Naive thymus-derived CD4-positive, alpha-beta T cell (primary cell): ENCODE results near the gene RETREG2. TPM values are rescaled to one million over a fixed set of nuclear protein-coding genes. Genes with fewer than 3 reads are reported as not detected.
A peak's percentile ranks its signal among the peaks of the same experiment; 100 is the strongest.

ENCODE experiments used
- ATAC-seq: fragments of 150-1000 bp; cut with Tn5 transposase; 2 replicates; pipeline ENCODE4 v1.10.0; 2021; ENCODE audit warnings: mild to moderate bottlenecking, moderate library complexity
- CTCF ChIA-PET: fragments of 350-600 bp; sonication (Branson Sonifier 250); formaldehyde crosslinking; loops from one replicate; lab custom pipeline; 2021; ENCODE audit warnings: antibody characterized with exemption; lab: Charles Lee
- POLR2A ChIA-PET: fragments of 350-600 bp; sonication (Branson Sonifier 250); formaldehyde crosslinking; loops from one replicate; lab custom pipeline; 2021; ENCODE audit warnings: antibody characterized with exemption, inconsistent platforms; lab: Charles Lee
- DNase-seq, 9 donors: peaks; one replicate each; pipeline versions ENCODE4 v3.0.0 to v3.0.0-alpha.2; 2020 to 2022; ENCODE audit warnings: mixed read lengths in 1 of 9
- H3K27ac ChIP-seq: one replicate; pipeline ENCODE4 v1.7.0; 2013; ENCODE audit warnings: mild to moderate bottlenecking, low read depth, low read length, moderate library complexity
- H3K27me3 ChIP-seq, 2 donors: one replicate each; pipeline ENCODE4 v1.7.0; 2013; ENCODE audit warnings: low read length in 2 of 2, mild to moderate bottlenecking in 2 of 2, moderate library complexity in 2 of 2; ENCODE audit not compliant: control insufficient read depth in 2 of 2, insufficient read depth in 2 of 2
- H3K36me3 ChIP-seq, 3 experiments: 1 replicate in 2 of 3; 2 replicates in 1 of 3; pipeline ENCODE4 v1.7.0; 2013; ENCODE audit warnings: low read length in 3 of 3, mild to moderate bottlenecking in 3 of 3, moderate library complexity in 1 of 3; ENCODE audit not compliant: insufficient read depth in 3 of 3, control insufficient read depth in 2 of 3
- H3K4me1 ChIP-seq, 2 donors: one replicate each; pipeline ENCODE4 v1.7.0; 2013; ENCODE audit warnings: low read length in 2 of 2, mild to moderate bottlenecking in 2 of 2, moderate library complexity in 1 of 2; ENCODE audit not compliant: control insufficient read depth in 2 of 2, insufficient read depth in 2 of 2
- H3K4me3 ChIP-seq: 2 replicates; pipeline ENCODE4 v1.7.0; 2013; ENCODE audit warnings: mild to moderate bottlenecking, low read length
- H3K9me3 ChIP-seq, 3 experiments: 1 replicate in 2 of 3; 2 replicates in 1 of 3; pipeline ENCODE4 v1.7.0; 2013; ENCODE audit warnings: low read length in 3 of 3; ENCODE audit not compliant: control insufficient read depth in 2 of 3
- H3K27ac Mint-ChIP-seq, 9 donors: one replicate each; pipeline ENCODE4 v1.8.0; 2020 to 2022; ENCODE audit warnings: mixed read lengths in 9 of 9, mild to moderate bottlenecking in 8 of 9, moderate library complexity in 5 of 9, inconsistent platforms in 2 of 9
- H3K27me3 Mint-ChIP-seq, 5 donors: one replicate each; pipeline ENCODE4 v1.8.0; 2021 to 2022; ENCODE audit warnings: mixed read lengths in 5 of 5, mild to moderate bottlenecking in 1 of 5
- H3K36me3 Mint-ChIP-seq, 5 donors: one replicate each; pipeline ENCODE4 v1.8.0; 2020 to 2022; ENCODE audit warnings: mixed read lengths in 5 of 5, mild to moderate bottlenecking in 3 of 5, inconsistent platforms in 1 of 5
- H3K4me1 Mint-ChIP-seq, 7 donors: one replicate each; pipeline ENCODE4 v1.8.0; 2020 to 2022; ENCODE audit warnings: mixed read lengths in 7 of 7, mild to moderate bottlenecking in 3 of 7, inconsistent platforms in 1 of 7
- H3K4me3 Mint-ChIP-seq, 10 donors: one replicate each; pipeline ENCODE4 v1.8.0; 2020 to 2022; ENCODE audit warnings: mild to moderate bottlenecking in 10 of 10, mixed read lengths in 10 of 10, moderate library complexity in 6 of 10, inconsistent platforms in 2 of 10
- H3K9me3 Mint-ChIP-seq, 11 donors: one replicate each; pipeline ENCODE4 v1.8.0; 2020 to 2022; ENCODE audit warnings: mixed read lengths in 11 of 11, mild to moderate bottlenecking in 4 of 11, inconsistent platforms in 1 of 11, moderate library complexity in 1 of 11
- intact Hi-C, 2 donors: fragments of 100-400 bp; cut with micrococcal nuclease; formaldehyde crosslinking; loops; one replicate each; pipeline ENCODE4 v1.15.1; 2023
- polyA plus RNA-seq, 2 donors: library from polyadenylated mRNA; unstranded; fragments of 300-500 nt; fragmentation: Illumina TruSeq; gene quantifications; one replicate each; pipeline ENCODE4 v1.2.3, GENCODE V29; 2021
- total RNA-seq, 6 experiments: library from RNA in 5 of 6; stranded (reverse) in 5 of 6; gene quantifications; 1 replicate in 5 of 6; 2 replicates in 1 of 6; pipeline ENCODE4 v1.2.3 and lab custom pipeline; 2021 to 2026

RETREG2 gene
- total RNA-seq (100 to 1,000 TPM in 2 of 5 experiments, 10 to 100 TPM in 3; 70.2 to 124 (median 90.9) TPM), polyA plus RNA-seq (10 to 100 TPM; 58.5 to 62.4 TPM), total RNA-seq (lab: John Stamatoyannopoulos, UW) (101 reads per million, percentile 84 among the genes with 10 or more reads in this experiment)

- peak within 1 kb of the TSS; percentile 97 for H3K4me3 ChIP-seq
- Mint-ChIP-seq H3K9me3 (peaks cover 0 to 3% (median 0%) of the 10 kb centered on the region in 11 donors), H3K4me1 (peaks cover 48 to 80% (median 69%) of the 10 kb centered on the region in 7 donors), H3K27me3 (no peaks in the 10 kb centered on the region), H3K36me3 (peaks cover 6 to 26% (median 13%) of the 10 kb centered on the region in 5 donors), H3K4me3 (peak within 1 kb of the TSS; percentile 90 to 99 (median 96)), H3K27ac (peak within 1 kb of the TSS; percentile 97 to 100 (median 99))
- peaks cover 21 to 54% (median 32%) of the 10 kb centered on the region in 3 experiments for H3K36me3 ChIP-seq
- DNase-seq (peak; percentile 79 to 86 (median 83)), ATAC-seq (peak; percentile 73)
- ChIA-PET POLR2A (interaction anchor here (0.6 to 10.4 kb wide), 14 partner anchors 9 to 210 kb away, joined by 4 to 343 read pairs (median 18); partner anchors contain the start of genes ABCB6, ANKZF1, ATG9A and DNAJB2), CTCF (interaction anchor here (0.6 to 7.2 kb wide), 3 partner anchors 30 to 74 kb away, joined by 3 to 54 read pairs (median 5); partner anchors contain the start of gene ZFAND2B)
- intact Hi-C loops: loop anchor here (1.0 to 5.0 kb wide), 23 partner anchors 17 to 960 kb away; partner anchors contain the start of genes ANKZF1 (in 2 of the 2), ATG9A (in 2 of the 2), CHPF (in 2 of the 2) and DNAJB2 (in 2 of the 2)
- H3K27ac ChIP-seq: peak within 1 kb of the TSS; percentile 96
- no peaks in the 10 kb centered on the region for H3K9me3 ChIP-seq
- peaks cover 44 to 47% of the 10 kb centered on the region in 2 donors for H3K4me1 ChIP-seq
- no peaks in the 10 kb centered on the region for H3K27me3 ChIP-seq
Observed at GRCh38 chr2:219177552-219178376, at the start of gene RETREG2. TSS of gene RETREG2 (plus strand) at chr2:219178275. CDS start at chr2:219178353, 78 bp downstream.

GRCh38 chr2:219128396-219128795, 49.7 kb upstream of the RETREG2 start:
- H3K36me3 Mint-ChIP-seq: peaks cover 0 to 56% (median 5%) of the 10 kb centered on the region in 5 donors
- CTCF ChIA-PET: interaction anchor here (0.6 to 1.0 kb wide), 2 partner anchors 16 to 31 kb away, joined by 3 read pairs; no protein-coding TSS in a partner anchor

GRCh38 chr2:219129589-219129988, 48.5 kb upstream of the RETREG2 start:
- Mint-ChIP-seq H3K4me3 (no peak overlapping the region), H3K27ac (no peak overlapping the region)
- CTCF ChIA-PET: no interaction called here

More at GRCh38 chr2:219128396-219128795, 49.7 kb upstream of the RETREG2 start:
- H3K9me3 Mint-ChIP-seq: no peaks in the 10 kb centered on the region
- no peak overlapping the region for H3K4me3 Mint-ChIP-seq
- no peaks in the 10 kb centered on the region for H3K27me3 Mint-ChIP-seq
- H3K27ac ChIP-seq: no peak overlapping the region
- peaks cover 10 to 42% (median 26%) of the 10 kb centered on the region in 7 donors for H3K4me1 Mint-ChIP-seq
- no peak for ATAC-seq
- H3K4me1 ChIP-seq: peaks cover 0 to 12% of the 10 kb centered on the region in 2 donors
- H3K27ac Mint-ChIP-seq: no peak overlapping the region
- intact Hi-C loops: no loop called here
- DNase-seq: no peak
- H3K36me3 ChIP-seq: peaks cover 0 to 11% (median 0%) of the 10 kb centered on the region in 3 experiments
- POLR2A ChIA-PET: no interaction called here
- no peaks in the 10 kb centered on the region for H3K9me3 ChIP-seq
- no peak overlapping the region for H3K4me3 ChIP-seq
- H3K27me3 ChIP-seq: no peaks in the 10 kb centered on the region

GRCh38 chr2:219131327-219131726, 46.7 kb upstream of the RETREG2 start:
- no peaks in the 10 kb centered on the region for H3K27me3 ChIP-seq
- H3K4me1 Mint-ChIP-seq: peaks cover 0 to 28% (median 9%) of the 10 kb centered on the region in 7 donors
- no peak overlapping the region for H3K4me3 ChIP-seq
- CTCF ChIA-PET: interaction anchor here (1.4 kb wide), 1 partner anchor 104 kb away, joined by 3 read pairs; no protein-coding TSS in a partner anchor
- no peaks in the 10 kb centered on the region for H3K27me3 Mint-ChIP-seq
- no peak overlapping the region for H3K27ac ChIP-seq
- H3K4me1 ChIP-seq: no peaks in the 10 kb centered on the region
- intact Hi-C loops: no loop called here
- POLR2A ChIA-PET: no interaction called here
- no peak for ATAC-seq
- H3K27ac Mint-ChIP-seq: no peak overlapping the region
- peaks cover 0 to 11% (median 0%) of the 10 kb centered on the region in 3 experiments for H3K36me3 ChIP-seq
- no peak for DNase-seq
- H3K9me3 ChIP-seq: no peaks in the 10 kb centered on the region
- peaks cover 0 to 50% (median 7%) of the 10 kb centered on the region in 5 donors for H3K36me3 Mint-ChIP-seq
- peaks cover 0 to 1% (median 0%) of the 10 kb centered on the region in 11 donors for H3K9me3 Mint-ChIP-seq
- H3K4me3 Mint-ChIP-seq: no peak overlapping the region

More at GRCh38 chr2:219129589-219129988, 48.5 kb upstream of the RETREG2 start:
- Mint-ChIP-seq H3K36me3 (peaks cover 0 to 62% (median 7%) of the 10 kb centered on the region in 5 donors), H3K9me3 (peaks cover 0 to 1% (median 0%) of the 10 kb centered on the region in 11 donors), H3K27me3 (no peaks in the 10 kb centered on the region), H3K4me1 (peaks cover 4 to 38% (median 19%) of the 10 kb centered on the region in 7 donors)
- Histone ChIP-seq H3K27me3 (no peaks in the 10 kb centered on the region), H3K27ac (no peak overlapping the region), H3K4me3 (no peak overlapping the region), H3K36me3 (peaks cover 0 to 11% (median 0%) of the 10 kb centered on the region in 3 experiments), H3K9me3 (no peaks in the 10 kb centered on the region), H3K4me1 (peaks cover 0 to 4% of the 10 kb centered on the region in 2 donors)
- POLR2A ChIA-PET: interaction anchor here (0.6 kb wide), 1 partner anchor 85 kb away, joined by 3 read pairs; no protein-coding TSS in a partner anchor
- intact Hi-C loops: no loop called here
- no peak for ATAC-seq
- DNase-seq: no peak

- Histone ChIP-seq H3K9me3 (no peaks in the 10 kb centered on the region), H3K4me1 (no peaks in the 10 kb centered on the region), H3K27me3 (no peaks in the 10 kb centered on the region), H3K36me3 (peaks cover 0 to 11% (median 0%) of the 10 kb centered on the region in 3 experiments), H3K4me3 (no peak overlapping the region), H3K27ac (no peak overlapping the region)
- H3K4me1 Mint-ChIP-seq: peaks cover 0 to 28% (median 8%) of the 10 kb centered on the region in 7 donors
- no peak overlapping the region for H3K4me3 Mint-ChIP-seq
- H3K9me3 Mint-ChIP-seq: peaks cover 0 to 1% (median 0%) of the 10 kb centered on the region in 11 donors
- DNase-seq (no peak), ATAC-seq (no peak)
- ChIA-PET CTCF (interaction anchor here (1.4 kb wide), 1 partner anchor 105 kb away, joined by 3 read pairs; no protein-coding TSS in a partner anchor), POLR2A (no interaction called here)
- intact Hi-C loops: no loop called here
- H3K27me3 Mint-ChIP-seq: no peaks in the 10 kb centered on the region
- peaks cover 0 to 46% (median 7%) of the 10 kb centered on the region in 5 donors for H3K36me3 Mint-ChIP-seq
- no peak overlapping the region for H3K27ac Mint-ChIP-seq
Observed at GRCh38 chr2:219131744-219132143, 46.3 kb upstream of the RETREG2 start.

GRCh38 chr2:219133976-219134375, 44.1 kb upstream of the RETREG2 start:
- Mint-ChIP-seq H3K27me3 (no peaks in the 10 kb centered on the region), H3K4me1 (peaks cover 0 to 16% (median 3%) of the 10 kb centered on the region in 7 donors), H3K36me3 (peaks cover 0 to 42% (median 15%) of the 10 kb centered on the region in 5 donors), H3K4me3 (no peak overlapping the region), H3K27ac (no peak overlapping the region), H3K9me3 (peaks cover 0 to 1% (median 0%) of the 10 kb centered on the region in 11 donors)
- intact Hi-C loops: no loop called here
- Histone ChIP-seq H3K9me3 (no peaks in the 10 kb centered on the region), H3K36me3 (peaks cover 0 to 11% (median 0%) of the 10 kb centered on the region in 3 experiments), H3K4me1 (no peaks in the 10 kb centered on the region), H3K27me3 (no peaks in the 10 kb centered on the region), H3K27ac (no peak overlapping the region), H3K4me3 (no peak overlapping the region)
- POLR2A ChIA-PET: interaction anchor here (0.5 kb wide), 1 partner anchor 77 kb away, joined by 7 read pairs; no protein-coding TSS in a partner anchor
- no peak for DNase-seq
- CTCF ChIA-PET: interaction anchor here (0.8 to 1.9 kb wide), 2 partner anchors 14 to 33 kb away, joined by 4 read pairs; no protein-coding TSS in a partner anchor
- no peak for ATAC-seq
